Astrocyte (in vitro differentiated cells and primary cell): Measurements from ENCODE around the gene PLEKHG3.

ENCODE experiments used
- CTCF ChIP-seq: IDR thresholded peaks from 2 replicates; pipeline ENCODE4 v1.5.1; 2011; ENCODE audit warnings: low read depth, mild to moderate bottlenecking, inconsistent platforms, low read length, moderate library complexity; ENCODE audit not compliant: insufficient read depth
- EZH2 ChIP-seq: IDR thresholded peaks from 2 replicates; pipeline ENCODE4 v1.6.1; 2012; ENCODE audit warnings: mild to moderate bottlenecking, low read length, inconsistent platforms; ENCODE audit not compliant: insufficient read depth

GRCh38 chr14:64718762-64719161 lies 14.5 kb downstream of the PLEKHG3 start:
- TF ChIP-seq CTCF (no peak), EZH2 (no peak)
